Non-pigmented ciliary epithelial cell (primary cell): ENCODE measurements around the gene SFSWAP.
A peak's percentile ranks its signal among the peaks of the same experiment; 100 is the strongest.
"Not testable (repeated sequence)": the region's sequence is repeated elsewhere in the genome, so short reads cannot be mapped to it uniquely, and the experiment has no call there.

Source experiments
- DNase-seq: peaks from one replicate; pipeline ENCODE4 v3.0.0-alpha.2; 2010; ENCODE audit warnings: low read depth

The SFSWAP gene

DNA sequence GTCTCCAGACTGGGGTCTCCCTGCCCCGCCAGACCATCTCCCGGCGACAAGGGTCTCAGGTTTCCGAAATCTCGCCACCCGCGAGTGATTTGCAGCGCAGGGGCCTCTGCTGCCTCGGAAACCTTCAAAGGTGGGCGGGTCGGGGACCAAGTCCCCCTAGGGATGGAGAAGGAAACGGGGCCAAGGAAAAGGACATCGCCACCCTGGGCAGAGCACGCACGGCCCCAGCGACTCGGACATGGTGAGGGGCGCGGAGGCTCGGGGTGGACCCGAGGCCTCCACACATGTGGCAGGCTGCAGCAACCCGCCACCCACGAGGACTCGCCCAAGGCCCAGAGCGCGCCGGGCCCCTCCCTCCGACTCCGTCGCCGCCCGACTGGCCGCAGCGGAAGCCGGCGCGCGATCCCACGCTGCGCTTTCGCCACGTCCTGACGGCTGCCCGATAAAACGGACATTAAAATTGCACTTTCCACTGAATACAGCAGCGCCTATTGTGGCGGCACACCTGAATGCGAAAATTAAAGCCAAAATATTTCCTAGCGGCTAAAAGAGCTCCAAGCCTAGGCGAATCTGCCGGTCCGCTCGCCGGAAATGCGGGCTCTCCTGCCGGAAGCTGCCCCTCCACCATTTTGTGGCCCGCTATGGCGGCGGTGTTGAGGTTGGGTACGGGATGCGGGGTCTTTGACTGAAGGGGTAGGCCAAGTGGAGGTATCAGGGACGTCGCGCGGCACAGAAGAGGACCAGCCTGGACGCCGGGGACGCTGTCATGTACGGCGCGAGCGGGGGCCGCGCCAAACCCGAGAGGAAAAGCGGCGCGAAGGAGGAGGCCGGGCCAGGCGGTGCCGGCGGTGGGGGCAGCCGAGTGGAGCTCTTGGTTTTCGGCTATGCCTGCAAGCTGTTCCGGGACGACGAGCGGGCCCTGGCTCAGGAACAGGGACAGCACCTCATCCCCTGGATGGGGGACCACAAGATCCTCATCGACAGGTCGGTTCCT lies at the start of gene SFSWAP:
SFSWAP (plus strand) TSS at position 627 of the 994 bp plus-strand sequence; CDS start at position 767, 140 bp downstream.
- DNase-seq = peak; percentile 14

DNA sequence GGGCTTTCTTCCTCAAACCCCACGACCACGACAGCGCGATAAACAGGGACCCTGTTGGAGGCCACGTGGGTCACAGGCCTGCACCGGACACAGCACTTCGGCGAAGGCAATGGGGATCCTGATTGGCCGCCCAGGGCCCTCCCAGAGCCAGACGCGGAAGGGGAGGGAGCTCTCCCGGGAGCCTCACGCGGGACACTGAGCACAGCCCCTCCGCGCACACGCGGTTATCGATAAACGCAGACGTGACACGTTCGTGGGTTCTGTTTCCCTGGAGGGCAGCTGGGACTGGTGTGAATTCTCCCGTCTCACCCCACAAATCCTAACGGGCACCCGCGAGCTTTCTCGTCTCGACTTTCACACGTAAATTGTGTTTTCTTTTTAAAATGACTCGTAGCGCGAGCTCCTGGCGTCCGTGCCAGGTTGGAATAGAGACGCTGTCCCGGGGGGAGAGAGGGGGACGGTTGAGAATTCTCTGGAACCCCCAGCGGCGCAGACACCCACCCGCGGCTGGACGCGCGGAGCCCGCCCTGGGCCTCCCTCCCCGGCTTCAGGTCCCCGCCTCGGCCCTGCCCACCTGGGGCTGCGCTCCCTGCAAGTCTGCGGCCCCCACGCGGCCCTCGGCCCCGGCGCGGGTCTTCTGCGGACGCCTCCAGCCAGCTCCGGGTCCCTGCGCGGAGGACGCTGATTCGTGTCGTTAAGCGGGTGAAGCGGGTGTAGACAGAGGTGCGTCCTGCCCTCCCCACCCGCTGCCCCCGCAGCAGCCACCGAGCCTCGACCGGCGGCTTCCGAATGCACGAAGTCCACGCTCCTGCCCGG lies 49.5 kb upstream of the SFSWAP start:
- not testable (repeated sequence) for DNase-seq

DNA sequence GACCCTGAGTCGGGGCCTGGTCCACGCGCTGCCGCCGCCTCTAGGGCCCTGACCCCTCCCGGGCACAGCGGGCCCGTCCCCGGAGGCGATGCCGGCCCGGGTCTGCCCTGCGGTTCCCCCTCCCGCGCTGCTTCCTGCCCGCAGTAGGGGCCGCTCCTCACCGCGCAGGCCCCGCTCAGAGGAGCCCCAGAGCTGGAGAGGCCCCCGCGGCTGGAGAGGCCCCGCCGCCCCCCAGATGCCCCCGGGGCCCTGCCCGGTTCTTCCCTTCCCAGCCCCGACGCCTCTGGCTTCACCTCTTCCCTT lies 49.0 kb upstream of the SFSWAP start:
- DNase-seq = not testable (repeated sequence)

DNA sequence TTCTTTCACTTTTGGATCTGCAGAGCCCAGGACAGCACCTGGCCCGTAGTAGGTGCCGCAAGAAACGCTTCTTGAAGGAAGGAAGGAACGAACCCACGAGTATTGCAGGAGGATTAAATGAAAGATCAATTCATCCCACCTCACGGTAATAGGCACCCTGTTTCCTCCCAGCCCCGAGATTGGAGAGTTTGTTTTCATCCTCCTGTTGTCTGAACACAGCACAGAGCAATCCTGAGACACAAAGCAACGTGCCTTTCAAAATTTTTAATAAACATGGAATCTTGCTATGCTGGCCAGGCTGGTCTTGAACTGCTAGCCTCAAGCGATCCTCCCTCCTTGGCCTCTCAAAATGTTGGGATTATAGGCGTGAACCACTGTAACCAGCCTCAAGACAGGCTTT lies 48.5 kb upstream of the SFSWAP start:
- not testable (repeated sequence) for DNase-seq

DNA sequence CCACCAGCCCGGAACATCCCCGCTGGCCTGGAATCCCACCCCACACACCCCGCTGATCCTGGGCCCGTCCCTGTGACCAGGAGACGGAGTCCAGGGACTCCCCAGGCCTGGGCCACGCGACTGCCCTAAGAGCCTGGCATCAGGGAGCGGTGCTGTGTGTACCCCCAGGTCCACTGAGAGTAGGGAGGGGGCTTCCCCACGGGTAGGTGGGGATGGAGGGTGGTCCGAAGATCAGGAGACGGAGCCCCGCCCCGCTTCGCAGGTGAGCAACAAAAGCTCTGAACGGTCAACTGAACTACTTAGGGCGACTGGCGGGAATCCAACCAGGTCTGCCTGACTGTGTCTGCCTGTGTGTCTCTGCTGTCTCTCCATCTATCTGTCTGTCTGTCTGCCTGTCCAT lies 45.2 kb upstream of the SFSWAP start:
- not testable (repeated sequence) for DNase-seq

DNA sequence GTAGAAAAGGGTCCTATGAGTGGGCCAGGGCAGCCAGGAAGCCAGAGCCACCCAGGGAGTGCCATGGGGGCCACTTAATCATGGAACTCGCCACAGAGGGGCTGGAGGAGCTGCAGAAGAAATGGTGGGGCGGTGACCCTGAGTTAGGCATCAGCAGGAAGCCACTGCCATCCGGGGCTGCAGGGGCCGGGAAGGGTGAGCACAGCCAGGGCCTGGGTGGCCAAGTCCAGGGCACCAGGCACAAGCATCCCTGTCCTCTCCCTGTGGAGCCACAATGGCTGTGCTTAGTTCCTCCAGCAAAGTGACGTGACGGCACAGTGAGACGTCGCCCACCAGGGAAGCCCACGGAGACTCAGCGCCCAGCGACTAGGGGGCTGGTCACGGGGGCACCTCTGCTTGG lies 44.4 kb upstream of the SFSWAP start:
- DNase-seq = not testable (repeated sequence)

DNA sequence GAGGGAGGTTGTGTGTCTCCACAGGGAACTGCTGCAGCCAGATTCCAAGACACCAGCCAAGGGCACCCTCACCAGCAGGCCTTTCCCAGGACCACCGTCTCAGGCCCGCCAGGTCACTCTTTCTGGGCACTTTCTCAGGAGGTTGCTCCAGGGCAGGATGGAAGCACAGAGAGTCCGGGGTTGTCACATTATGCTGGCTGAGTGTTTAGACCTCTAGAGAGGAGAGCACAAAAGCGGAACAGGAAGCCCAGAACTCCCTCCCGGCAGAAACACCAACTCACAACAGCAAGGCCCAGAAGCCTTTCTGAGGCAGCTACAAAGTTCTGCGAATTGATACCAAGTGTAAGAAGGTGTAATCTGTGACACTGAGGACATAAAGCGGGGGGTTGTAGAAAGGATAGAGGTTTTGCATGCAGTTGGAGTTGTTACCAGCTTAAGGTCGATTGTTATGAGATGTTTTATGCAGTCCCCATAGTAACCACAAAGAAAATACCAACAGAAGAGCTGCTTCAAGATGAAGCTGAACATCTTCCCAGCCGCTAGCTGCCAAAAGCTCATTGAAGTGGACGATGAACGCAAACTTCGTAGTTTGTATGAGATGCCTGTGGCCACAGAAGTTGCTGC lies 43.8 kb upstream of the SFSWAP start:
- DNase-seq = not testable (repeated sequence)

DNA sequence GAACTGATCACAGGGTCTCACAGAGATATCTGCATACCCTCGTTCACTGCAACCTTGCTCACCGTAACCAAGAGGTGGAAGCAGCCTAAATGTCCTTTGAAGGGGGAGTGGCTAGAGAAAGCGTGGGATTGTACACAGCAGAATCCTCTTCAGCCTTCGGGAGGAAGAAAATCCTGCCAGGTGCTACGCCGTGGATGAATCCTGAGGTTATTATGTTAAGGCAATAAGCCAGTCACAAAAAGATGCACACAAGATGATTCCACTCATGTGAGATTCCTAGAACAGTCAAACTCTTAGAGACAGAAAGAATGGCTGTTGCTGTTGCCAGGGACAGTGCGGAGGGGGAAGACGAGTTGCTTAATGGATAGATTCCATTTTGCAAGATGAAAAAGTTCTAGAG lies 39.6 kb upstream of the SFSWAP start:
- DNase-seq = no peak

DNA sequence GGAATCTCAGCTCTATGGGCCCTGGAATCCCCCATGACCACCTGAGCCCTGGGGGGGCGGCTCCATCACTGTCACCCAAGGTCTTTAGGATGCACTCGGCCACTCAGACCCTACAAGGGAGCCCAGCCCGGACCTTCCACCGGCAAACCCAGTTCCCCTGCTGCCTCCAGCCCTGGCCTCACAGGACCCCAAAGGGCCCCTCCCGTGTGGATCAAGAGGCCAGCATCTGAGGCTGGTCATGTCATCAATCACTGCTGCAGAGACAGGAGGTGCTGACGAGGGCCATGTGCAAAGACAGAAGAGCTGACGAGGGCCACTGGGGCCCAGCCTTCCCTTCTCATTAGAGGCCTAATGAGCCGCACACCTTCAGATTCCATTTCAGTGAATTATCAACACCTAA lies 39.0 kb upstream of the SFSWAP start:
- no peak for DNase-seq

DNA sequence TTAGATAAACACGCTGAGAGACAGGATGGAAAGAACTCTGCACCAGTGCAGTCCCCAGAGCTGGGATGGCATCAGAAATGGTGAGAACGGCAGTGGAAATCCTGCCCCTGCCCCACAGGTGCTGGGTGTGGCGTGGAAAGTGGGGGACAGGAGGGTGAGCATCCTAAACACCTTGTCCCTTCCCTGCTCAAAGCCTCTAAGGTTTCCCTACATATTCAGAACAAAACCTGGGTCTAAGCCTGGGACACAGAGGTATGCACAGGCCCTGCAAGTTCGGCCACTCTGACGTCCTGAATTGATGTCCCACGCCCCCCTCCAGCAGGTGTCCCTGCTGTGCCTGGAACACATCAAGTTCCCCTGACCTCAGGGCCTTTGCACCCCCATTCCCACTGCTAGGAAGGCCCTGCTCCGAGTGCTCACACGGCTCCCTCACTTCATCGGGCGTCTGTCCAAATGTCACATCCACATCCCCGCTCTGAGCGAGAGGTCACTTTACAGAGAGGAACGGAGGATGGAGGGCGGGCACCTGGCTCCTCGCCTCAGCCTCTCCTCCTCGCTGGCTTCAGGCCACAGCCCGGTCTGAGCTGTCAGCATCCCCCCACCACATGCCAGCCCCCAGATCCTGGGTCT lies 38.5 kb upstream of the SFSWAP start:
- DNase-seq = no peak

DNA sequence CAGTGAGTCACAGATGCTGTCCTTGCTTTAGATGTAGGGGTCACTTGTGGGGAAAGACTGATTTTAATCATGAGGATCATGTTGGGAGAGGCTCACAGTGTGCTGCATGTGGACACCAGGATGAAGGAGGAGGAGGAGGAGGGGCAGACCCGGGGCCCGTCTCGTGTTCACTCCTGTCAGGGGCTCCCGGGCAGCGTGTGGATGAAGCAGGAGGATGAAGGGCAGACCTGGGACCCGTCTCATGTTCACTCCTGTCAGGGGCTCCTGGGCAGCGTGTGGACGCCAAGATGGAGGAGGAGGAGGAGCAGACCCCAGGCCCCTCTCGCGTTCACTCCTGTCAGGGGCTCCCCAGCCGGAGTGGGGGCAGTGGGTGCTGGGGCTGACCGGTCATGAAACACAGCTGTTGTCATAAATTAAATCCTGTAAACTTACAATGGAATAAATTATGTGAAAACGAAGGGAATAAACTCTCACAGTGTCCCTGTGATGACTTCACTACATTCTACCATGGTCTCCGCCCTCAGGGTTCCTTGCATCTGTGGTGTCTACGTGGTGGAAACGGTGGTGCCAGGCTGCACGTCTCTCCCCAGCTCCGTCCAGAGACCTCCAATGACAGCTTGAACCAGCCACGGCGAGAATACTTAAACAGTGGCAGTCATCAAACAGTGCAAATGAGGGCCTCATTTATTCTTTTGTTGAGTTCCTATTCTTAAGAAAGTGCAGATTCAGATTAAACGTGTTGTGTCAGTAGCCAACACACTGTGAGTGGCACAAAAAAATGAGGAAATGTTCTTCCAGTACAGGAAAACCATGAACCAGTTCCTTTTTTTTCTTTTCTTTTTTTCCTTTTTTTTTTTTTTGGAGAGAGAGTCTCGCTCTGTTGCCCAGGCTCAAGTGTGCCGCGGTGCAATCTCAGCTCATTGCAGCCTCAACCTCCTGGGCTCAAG lies 37.7 kb upstream of the SFSWAP start:
- no peak for DNase-seq

DNA sequence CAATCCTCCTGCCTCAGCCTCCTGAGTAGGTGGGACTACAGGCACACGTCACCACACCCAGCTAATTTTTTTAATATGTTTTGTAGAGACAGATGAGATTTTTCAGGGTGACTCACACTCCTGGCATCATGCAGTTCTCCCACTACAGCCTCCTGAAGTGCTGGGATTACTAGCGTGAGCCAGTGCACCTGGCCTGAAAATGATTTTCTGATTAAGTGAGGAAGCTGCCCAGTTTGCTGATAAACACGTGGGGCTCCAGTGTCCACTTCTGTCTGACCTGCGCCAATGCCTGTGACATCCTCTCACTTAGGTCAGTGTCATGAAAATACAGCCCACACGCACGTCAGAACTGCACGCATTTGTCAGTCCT lies 37.0 kb upstream of the SFSWAP start:
- DNase-seq = no peak

DNA sequence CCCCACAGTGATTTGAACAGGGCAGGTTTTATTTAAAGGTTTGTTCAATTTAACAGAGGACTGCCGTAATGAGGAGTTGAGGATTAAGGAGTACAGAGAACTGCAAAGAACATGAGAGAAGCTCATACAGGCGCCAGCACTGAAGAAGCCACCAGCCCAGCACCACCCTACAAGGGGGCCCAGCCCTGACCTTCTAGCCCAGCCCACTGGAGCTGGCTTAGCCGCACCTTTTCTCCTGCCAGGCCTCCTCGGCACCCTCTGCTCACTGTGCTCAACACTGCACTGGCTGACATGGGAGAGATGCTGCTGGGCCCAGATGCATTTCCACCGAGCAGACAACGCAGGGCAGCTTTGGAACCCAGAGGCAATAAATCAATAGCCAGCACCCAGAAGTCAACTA lies 36.5 kb upstream of the SFSWAP start:
- no peak for DNase-seq

DNA sequence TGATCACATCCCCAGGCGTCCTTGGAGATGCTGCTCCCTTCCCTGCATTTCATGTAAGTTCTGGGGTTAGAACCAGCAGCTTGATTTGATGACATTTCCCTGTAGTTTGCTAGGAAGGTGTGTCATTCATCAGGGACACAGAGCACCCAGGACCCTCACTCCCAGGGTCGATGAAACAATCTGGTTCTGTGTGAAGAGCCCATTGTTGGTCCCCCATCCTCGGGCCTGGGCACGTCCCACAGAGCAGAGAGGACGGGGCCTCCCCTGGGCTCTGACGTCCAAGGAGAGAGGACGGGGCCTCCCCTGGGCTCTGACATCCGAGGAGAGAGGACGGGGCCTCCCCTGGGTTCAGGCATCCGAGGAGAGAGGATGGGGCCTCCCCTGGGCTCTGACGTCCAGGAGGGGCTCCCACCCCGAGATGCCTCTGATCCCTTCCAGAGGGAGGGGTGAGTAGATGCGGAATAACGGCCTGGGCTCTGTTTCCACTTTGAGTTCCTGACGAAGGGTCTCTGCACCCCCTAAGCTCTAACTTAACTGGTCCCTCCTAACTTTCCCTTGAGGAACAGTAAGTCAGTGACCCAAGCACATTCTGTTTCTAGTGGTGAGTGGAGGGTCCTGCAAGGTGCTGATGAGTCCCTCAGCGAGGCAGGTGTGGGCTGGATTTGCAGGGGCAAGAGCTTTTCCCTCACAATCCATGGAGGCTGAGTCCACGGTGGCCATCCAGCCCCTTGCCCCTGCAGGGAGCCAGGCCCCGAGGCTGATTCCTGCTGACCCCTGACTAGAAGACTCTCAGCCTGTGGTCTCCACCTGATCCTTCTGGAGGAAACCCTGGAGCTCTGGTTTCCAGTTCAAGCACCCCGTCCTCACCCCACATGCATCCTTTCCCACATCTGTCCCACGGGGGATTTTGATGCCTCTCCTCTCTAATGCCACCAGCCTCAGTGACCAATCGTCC lies 35.5 kb upstream of the SFSWAP start:
- no peak for DNase-seq

DNA sequence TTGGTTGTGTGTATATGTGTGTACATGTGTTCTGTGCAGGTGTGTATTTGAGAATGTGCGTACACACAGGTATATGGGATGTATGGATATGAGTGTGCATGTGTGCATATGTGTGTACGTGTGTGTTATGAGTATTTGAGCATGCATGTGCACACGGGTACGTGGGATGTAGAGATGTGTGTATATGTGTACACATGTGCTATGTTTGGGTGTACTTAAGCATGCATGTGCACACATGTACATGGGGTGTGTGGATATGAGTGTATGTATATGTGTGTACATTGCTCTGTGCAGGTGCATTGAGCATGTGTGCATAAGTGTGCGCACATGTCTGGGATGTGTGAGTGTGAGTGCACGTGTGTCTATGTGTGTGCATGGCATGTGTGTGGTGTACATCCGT lies 34.3 kb upstream of the SFSWAP start:
- DNase-seq = no peak

DNA sequence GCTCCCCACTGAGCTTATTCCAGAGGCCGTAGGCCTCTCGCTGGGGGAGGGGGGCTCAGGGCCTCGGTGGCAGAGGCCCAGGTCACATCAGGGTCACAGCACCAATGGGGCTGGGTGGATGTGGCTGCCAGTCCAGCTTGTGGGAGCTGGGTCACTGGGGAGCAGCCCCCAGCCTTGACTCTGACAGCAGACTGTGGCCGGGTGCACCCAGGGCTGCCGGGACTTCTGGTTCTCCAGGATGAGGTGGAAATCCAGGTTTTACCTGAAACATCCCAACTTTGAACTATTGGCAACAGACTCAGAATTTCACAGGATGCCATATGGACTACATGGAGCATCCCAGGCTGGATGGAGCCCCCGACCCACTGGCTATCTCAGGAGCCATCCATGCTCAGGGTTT lies 33.8 kb upstream of the SFSWAP start:
- DNase-seq = not testable (repeated sequence)

DNA sequence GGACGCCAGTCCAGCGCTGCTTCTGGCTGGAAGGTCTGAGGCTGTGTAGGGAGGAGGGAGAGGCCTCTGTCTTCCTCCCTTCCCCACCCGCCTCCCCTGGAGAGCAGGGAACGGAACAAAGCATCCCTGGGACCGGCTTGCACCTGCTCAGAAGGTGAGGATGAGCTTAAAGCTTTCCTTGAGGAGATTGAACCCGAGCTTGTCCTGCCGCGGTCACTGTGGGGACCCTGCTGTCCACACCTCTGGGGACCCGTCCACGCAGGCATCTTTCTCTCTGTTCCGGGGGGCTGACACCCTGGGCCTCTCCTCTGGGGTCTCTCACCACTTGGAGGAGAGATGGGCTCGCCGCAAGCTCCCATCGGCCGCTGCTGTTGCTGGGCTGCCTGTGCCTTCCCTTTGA lies 33.2 kb upstream of the SFSWAP start:
- DNase-seq = no peak

DNA sequence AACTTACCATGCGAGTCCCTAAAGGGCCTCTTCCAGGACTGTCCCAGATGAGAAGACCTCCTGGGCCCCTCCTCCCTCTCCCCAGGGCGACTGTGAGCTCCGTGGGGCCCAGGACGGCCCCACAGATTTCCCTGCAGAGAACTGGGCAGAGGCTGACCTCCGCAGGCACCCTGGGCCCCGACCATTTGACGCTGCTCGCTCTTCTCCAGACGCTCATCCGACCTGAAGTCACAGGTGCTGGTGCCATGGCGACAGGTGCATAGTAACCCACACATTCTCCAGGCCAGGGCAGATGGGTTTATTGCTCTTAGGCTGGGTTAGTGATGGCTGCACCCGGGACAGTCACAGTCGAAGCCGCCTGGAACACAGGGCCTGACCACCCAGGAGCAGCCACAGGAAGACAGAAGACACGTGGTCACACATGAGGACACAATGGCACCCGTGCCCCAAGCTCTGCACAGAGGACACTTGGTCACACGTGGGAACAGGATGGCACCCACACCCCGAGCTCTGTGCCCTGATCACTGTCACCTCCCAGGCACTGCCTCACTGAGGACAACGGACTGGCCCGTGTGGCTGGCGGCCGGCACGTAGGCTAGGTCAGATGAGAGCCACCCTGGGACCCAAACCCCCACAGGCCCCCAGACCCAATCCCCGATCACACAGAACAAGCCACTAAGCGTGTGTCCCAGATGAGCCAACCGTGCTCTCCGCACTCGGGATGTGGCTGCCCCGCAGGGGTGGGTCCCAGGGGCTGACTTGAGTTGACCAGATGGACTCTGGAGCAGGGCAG lies 32.3 kb upstream of the SFSWAP start:
- not testable (repeated sequence) for DNase-seq

DNA sequence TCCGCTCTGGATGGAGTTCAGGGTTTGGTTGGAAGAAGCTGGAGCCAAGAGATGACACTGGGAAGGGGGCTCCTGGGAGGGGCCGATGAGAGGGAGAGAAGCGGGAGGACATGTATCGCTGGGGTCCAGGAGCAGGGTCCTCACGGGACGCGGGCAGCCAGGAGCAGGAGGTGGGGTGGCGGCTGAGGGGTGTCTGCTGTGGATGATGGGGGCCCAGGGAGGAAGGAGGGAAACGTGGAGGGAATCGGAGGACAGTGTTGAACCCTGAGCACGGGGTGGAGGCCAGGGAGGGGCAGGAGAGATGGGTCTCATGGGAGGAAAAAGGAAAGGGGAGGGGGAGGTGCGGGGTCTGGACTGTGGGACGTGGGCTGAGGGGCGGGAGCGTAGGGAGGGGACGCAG lies 31.7 kb upstream of the SFSWAP start:
- DNase-seq = not testable (repeated sequence)
